Kidney capillary endothelial cell (primary cell): ENCODE measurements around the gene GORASP1.

ENCODE experiments used
- DNase-seq: peaks from one replicate; pipeline ENCODE4 v3.0.0-alpha.2; 2018; ENCODE audit warnings: low spot score

The GORASP1 gene

GRCh38 chr3:39102504-39103323, 4.7 kb downstream of the GORASP1 start:
- DNase-seq: no peak

GRCh38 chr3:39101022-39101689, 6.3 kb downstream of the GORASP1 start:
- DNase-seq: peak; percentile 29

GRCh38 chr3:39100500-39100886, 6.9 kb downstream of the GORASP1 start:
- DNase-seq: no peak

GRCh38 chr3:39099738-39100499, 7.5 kb downstream of the GORASP1 start:
- DNase-seq: no peak

GRCh38 chr3:39099242-39099641, 8.2 kb downstream of the GORASP1 start:
- DNase-seq: no peak

GRCh38 chr3:39098473-39099000, 8.9 kb downstream of the GORASP1 start:
- DNase-seq: no peak

GRCh38 chr3:39097716-39098472, 9.5 kb downstream of the GORASP1 start:
- no peak for DNase-seq

GRCh38 chr3:39096775-39097174, 10.7 kb downstream of the GORASP1 start:
- peak; percentile 10 for DNase-seq

- no peak for DNase-seq
These were observed 11.6 kb downstream of the GORASP1 start for GRCh38 chr3:39095778-39096177.

- DNase-seq: no peak
These were observed 12.4 kb downstream of the GORASP1 start for GRCh38 chr3:39094851-39095677.

- DNase-seq: no peak
These were observed 16.5 kb downstream of the GORASP1 start for GRCh38 chr3:39090922-39091321.

- DNase-seq: no peak
These were observed 18.5 kb downstream of the GORASP1 start for GRCh38 chr3:39088889-39089288.

GRCh38 chr3:39088456-39088855, 19.0 kb downstream of the GORASP1 start:
- DNase-seq: no peak

- no peak for DNase-seq
These were observed 21.3 kb downstream of the GORASP1 start for GRCh38 chr3:39086144-39086543.

GRCh38 chr3:39082666-39083313, 24.6 kb downstream of the GORASP1 start:
- DNase-seq: no peak

- DNase-seq: no peak
These were observed 27.4 kb downstream of the GORASP1 start for GRCh38 chr3:39080026-39080425.

- DNase-seq: no peak
These were observed 27.9 kb downstream of the GORASP1 start for GRCh38 chr3:39079530-39079929.

GRCh38 chr3:39075910-39076309, 31.5 kb downstream of the GORASP1 start:
- DNase-seq: no peak

GRCh38 chr3:39068556-39068955, 38.9 kb downstream of the GORASP1 start:
- no peak for DNase-seq

GRCh38 chr3:39067286-39067685, 40.1 kb downstream of the GORASP1 start:
- DNase-seq: no peak
